HG02973 (cell line): ENCODE results near the gene CSTB.

Experiments
- ATAC-seq: cut with Tn5 transposase; IDR thresholded peaks from one replicate; pipeline ENCODE4 v1.9.1; 2021; ENCODE audit warnings: moderate library complexity; ENCODE audit not compliant: unreplicated experiment

Gene CSTB

GRCh38 chr21:43793243-43793642, 17.1 kb upstream of the CSTB start:
- no peak for ATAC-seq

DNA sequence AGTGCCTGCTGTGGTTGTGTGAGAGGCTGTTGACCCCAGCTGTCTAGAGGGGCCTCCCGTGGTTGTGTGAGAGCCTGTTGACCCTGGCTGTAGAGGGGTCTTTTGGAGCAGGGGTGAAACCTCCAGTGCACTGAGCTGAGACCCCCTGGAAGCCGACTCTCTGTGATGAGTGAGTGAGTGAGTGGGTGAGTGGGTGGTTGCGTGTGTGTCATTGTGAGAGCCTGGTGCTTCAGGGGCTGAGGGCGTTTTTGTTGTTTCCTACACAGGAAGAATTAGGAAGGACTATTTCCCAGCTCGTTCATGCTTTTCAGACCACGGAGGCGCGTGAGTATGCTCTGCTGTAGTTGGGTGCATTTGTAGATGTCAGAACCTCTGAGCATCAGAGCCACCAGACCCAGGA, 16.3 kb upstream of the CSTB start:
- ATAC-seq = no peak

DNA sequence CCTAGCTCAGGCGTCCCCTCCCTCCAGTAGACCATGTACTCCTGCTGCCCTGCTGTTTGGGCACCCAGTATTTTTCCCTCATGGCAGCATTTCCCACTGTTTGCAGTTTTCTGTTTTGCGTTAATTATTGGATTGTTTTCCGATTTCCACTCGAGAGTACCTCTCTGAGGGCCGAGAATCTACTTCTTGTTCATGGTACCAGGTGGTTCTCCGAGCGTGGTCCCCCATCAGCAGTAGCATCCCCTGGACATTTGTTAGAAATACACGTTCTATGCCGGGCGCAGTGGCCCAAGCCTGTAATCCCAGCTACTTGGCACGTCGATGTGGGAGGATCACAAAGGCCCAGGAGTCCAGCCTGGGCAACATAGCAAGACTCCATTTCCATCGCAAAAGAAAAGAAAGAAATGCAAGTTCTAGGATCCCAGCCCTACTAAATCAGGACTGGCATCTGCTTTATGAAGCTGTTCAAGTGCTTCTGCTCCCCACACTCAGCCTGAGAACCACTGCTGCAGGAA, 14.0 kb upstream of the CSTB start:
- ATAC-seq = no peak

DNA sequence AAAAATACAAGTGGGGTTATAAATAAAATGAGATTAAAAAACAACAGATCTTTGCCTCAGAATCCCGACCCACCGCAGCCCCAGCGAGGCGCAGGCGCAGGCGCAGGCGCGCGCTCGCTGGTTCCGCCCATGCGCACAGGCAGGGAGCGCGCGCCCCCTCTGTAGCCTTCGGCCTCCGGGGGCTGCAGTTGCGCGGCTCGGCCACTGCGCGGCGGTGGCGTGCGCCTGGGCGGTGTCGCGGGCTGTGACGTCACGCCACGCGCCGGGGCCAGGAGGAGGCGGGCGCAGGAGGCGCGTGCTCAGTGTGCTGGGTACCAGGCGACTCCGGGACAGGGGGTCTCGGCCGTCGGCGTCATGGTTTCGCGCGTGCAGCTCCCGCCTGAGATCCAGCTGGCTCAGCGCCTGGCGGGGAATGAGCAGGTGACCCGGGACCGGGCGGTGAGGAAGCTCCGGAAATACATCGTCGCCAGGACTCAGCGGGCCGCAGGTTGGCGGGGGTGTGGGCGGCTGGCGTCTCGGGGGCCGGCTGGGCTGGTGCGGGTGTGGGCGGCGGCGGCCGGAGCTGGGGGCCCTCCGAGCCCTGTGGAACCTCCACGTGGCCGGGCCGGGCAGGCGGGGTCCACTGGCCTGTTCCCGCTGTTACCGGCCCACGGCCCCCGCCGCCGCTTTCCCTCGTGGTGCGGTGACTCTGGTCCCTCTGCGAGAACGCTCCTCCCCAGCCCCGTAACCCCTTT, 13.3 kb upstream of the CSTB start, which contains the start of gene RRP1:
Gene RRP1, plus strand, starts transcription at position 302 of the 734 bp plus-strand sequence. Its CDS starts 53 bp downstream, at position 355.
- peak; percentile 74 for ATAC-seq

GRCh38 chr21:43786807-43787440, 10.8 kb upstream of the CSTB start:
- no peak for ATAC-seq

DNA sequence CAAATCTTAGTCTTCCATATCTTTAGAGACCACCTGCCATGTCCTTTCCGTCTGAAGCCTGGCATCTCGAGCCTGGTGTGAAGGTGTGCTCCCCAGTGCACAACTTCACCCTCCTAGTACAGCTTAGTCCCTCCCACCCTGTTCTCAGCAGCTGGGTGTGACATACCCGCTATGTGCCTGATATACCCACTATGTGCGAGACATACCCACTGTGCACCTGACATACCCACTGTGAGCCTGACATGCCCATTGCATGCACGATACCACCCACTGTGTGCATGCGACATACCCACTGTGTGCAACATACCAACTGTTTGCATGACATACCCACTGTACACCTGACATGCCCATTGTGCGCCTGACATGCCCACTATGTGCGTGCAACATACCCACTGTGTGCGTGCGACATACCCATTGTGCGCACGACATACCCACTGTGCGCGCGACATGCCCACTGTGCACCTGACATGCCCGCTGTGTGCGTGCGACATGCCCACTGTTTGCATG, 10.2 kb upstream of the CSTB start:
- no peak for ATAC-seq

DNA sequence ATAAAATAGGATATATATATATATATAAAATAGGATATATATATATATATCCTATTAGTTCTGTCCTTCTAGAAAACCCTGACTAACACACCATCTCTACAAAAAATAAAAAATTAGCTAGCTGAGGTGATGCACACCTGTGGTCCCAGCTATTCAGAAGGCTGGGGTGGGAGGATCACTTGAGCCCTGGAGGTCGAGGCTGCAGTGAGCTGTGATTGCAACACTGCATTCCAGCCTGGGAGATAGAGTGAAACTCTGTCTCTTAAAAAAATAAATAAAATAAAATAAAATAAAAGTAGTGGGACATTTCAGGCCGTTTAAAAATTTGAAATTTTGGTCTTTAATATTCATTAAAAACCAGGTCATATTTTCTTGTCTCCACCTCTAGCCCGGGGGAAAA, 9.0 kb upstream of the CSTB start:
- no peak for ATAC-seq

DNA sequence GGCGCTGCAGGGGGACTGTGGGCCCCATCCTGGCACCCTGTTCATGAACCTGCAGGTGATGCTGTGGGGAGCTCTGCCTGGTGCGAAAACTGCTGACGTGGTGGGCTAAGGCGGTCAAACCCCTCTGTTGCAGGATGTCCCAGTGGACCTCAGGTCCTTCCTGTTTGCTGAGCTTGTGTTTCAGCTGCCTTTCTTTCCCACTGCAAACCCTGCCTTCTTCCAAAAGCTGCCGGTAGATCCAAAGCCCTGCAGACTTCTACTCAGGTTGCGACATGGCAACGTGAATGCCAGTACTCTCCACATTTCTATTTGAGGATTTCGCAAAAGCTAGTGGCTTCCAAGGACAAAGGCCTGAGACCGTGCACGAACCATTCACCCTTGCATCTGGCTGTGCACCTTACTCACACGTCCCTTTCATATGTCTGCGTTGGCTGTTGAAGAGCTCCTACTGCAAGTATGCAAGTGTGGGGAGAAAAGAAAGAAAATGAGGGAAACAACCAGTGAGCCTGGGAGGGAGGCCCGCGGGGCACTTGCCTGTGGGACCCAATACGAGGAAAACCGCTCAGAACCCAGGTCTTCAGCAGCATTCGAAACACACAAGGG, 7.1 kb upstream of the CSTB start:
- no peak for ATAC-seq

DNA sequence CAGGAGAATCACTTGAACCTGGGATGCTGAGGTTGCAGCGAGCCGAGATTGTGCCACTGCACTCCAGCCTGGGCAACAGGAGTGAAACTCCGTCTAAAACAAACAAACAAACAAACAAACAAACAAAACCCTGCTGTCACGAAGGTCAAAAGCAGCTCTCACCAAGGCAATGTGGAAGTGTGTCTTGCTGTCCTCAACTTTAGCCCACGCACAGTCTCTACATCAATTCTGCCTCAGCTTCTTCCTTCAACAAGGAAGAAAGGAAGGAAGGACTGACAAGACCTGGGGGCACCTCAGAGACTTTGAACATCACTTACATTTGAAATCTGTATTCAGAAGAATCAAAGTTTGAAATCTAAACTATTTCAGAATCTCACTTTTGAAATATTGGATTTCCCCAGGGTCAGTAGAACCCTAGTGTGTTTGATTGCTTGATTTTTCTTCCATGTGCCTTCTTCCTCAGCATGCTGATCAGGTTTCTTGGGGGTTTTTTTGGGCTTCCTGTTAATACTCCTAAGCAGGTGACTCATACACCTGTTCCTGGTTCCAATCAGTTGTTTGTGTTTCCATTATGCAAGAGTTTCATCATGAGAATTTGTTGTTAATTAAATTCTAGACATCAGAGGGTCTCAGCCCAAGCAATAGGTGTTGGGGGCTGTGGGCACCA, 6.5 kb upstream of the CSTB start:
- no peak for ATAC-seq

GRCh38 chr21:43781846-43782245, 5.7 kb upstream of the CSTB start:
- ATAC-seq = no peak

GRCh38 chr21:43779660-43780059, 3.6 kb upstream of the CSTB start:
- no peak for ATAC-seq

DNA sequence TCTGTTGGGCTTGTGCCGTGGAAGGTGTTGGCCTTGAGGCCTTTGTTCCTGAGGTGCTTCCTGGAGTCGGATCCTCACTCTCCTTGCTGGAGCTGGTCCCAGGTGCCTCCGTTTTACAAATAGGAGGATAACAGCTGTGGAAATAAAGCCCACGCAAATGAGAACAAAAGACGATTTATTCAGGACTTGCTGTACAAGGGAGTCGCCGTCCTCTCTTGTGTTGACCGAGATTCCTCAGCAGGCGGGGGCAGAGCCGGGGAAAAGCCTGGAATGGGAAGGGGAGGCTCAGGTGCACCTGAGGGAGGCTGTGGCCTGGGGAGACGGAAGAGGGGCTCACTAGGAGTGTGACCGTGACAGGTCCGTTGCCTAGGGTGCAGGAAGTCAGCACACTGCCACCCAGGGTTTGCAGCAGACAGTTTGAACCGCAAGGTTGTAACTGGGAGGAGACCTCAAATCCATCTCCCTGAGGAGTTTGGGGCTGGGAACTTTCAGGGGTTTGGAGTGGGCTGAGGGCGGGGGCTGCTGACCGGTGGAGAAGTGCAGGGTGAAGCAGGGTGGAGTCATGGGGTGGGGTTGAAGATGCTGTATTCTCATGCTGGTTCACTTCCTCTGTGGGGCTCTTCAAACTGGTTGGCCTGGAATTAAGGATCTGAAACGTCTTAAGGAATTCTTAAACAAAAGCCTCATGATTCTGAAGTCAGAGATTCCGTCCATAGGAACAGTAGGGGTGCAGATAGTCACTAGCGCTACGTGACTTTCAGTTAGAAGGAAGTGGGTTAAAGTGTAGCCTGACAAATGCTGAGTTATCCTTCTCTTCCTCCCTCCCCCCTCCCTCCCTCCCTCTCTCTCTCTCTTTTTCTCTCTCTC, 2.6 kb upstream of the CSTB start:
- no peak for ATAC-seq

- no peak for ATAC-seq
These were observed 1.8 kb upstream of the CSTB start for GRCh38 chr21:43777953-43778352.

DNA sequence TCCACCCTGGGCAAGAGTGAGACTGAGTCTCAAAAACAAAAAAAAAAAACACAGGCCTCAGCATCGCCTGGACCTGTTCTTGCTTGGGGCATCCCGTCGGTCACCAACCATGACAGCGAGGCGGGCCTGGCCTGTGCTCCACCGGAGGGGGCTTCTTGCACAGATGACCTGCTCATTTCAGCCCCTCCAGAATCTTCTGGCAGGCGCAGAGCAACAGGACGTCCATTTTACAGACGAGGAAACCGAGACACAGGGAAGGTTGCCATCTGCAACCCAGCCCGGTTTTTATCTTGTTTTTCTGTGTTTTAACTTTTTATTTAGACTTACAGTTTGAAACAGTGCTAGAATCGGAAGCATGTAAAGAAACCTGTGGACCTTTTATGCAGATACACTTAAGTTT, 918 bp downstream of the CSTB start:
- no peak for ATAC-seq

GRCh38 chr21:43774163-43774562, 1.9 kb downstream of the CSTB start:
- no peak for ATAC-seq

- no peak for ATAC-seq
These were observed 3.7 kb downstream of the CSTB start for GRCh38 chr21:43772425-43772821.

DNA sequence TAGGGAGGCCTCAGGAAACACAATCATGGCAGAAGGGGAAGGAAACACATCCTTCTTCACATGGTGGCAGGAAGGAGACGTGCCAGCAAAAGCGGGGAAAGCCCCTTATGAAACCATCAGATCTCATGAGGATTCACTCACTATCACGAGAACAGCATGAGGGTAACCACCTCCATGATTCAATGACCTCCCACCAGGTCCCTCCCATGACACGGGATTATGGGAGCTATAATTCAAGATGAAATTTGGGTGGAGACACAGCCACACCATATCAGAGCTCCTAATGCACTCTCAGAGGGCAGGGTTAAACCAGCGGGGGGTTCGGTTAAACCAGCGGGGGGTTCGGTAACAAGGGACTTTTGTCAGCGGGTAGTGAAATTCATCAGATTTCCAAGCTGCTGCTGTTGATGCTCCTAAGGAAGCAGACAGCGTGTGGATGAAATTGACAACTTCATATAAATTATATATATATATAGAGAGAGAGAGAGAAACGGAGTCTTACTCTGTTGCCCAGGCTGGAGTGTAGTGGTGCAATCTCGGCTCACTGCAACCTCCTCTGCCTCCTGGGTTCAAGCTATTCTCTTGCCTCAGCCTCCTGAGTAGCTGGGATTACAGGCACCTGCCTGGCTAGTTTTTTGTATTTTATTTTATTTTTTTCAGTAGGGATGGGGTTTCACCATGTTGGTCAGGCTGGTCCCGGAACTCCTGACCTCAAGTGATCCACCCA, 4.2 kb downstream of the CSTB start:
- no peak for ATAC-seq

DNA sequence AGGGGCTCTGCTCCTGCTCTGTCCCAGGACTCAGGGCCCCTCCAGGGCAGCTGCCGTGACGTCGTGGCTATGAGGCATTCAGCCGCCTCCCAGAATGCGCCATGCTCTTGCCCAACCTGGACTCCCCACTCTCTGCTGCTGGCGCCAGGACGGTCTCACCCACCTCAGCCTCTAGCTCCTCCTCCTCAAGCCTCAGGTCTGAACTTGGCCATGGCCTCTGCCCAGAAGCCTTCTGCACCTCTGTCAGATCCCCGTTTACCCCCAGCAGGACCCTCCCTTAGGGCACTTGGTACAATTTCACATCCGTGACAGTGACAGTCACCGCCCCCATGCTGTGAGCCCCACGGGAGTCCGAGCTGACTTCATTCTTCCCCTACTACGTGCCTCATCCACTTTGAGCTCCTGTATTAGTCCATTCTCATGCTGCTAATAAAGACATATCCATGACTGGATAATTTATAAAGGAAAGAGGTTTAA, 4.9 kb downstream of the CSTB start:
- ATAC-seq = no peak

GRCh38 chr21:43770066-43770655, 5.9 kb downstream of the CSTB start:
- ATAC-seq = no peak
